OCI-LY3 (cell line): ENCODE data around the gene DUOX2.

Experiments used
- EZH2phosphoT487 ChIP-seq: fragments of 200-600 bp; shearing (Covaris generic); IDR thresholded peaks from 2 replicates; pipeline ENCODE4 v1.6.1; 2018; ENCODE audit warnings: antibody characterized with exemption, mixed run types, low read depth
- TF ChIP-seq, protein P1 (sequence below): fragments of 200-600, 300-600 bp; sonication (generic); IDR thresholded peaks from 2 replicates; pipeline ENCODE4 v1.5.1; 2014; ENCODE audit warnings: antibody characterized with exemption, low read length, low read depth

DNA sequence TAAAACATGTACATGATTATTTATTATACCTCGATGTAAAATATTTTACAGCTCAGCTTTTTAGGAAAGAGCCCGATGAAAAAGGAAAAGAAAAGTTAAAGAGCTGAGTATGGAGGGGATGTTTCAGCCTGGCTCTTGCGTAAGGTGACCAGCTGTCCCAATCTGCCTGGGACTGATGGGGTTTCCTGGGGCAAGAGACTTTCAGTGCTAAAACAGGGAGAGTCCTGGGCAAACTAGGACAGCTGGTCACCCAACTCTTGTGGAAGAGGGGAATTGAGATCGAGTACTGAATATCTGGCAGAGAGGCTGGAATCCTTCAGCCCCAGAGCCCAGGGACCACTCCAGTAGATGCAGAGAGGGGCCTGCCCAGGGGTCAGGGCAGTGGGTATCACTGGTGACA is 21.0 kb downstream of the DUOX2 start:
- TF ChIP-seq, protein P1, sequence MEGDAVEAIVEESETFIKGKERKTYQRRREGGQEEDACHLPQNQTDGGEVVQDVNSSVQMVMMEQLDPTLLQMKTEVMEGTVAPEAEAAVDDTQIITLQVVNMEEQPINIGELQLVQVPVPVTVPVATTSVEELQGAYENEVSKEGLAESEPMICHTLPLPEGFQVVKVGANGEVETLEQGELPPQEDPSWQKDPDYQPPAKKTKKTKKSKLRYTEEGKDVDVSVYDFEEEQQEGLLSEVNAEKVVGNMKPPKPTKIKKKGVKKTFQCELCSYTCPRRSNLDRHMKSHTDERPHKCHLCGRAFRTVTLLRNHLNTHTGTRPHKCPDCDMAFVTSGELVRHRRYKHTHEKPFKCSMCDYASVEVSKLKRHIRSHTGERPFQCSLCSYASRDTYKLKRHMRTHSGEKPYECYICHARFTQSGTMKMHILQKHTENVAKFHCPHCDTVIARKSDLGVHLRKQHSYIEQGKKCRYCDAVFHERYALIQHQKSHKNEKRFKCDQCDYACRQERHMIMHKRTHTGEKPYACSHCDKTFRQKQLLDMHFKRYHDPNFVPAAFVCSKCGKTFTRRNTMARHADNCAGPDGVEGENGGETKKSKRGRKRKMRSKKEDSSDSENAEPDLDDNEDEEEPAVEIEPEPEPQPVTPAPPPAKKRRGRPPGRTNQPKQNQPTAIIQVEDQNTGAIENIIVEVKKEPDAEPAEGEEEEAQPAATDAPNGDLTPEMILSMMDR, result no peak
- TF ChIP-seq EZH2phosphoT487, result no peak
